DOHH2 (cell line): Measurements from ENCODE around the gene MAP2K7.

Experiments used
- H3F3A ChIP-seq: fragments of 200-600 bp; sonication (generic), shearing (Covaris generic); 2 replicates; pipeline ENCODE4 v1.6.0; 2016; ENCODE audit warnings: antibody characterized with exemption, mild to moderate bottlenecking; ENCODE audit not compliant: control insufficient read depth, insufficient read depth
- H3K27ac ChIP-seq: fragments of 200-600 bp; sonication (generic); 2 replicates; pipeline ENCODE4 v1.5.1; 2014; ENCODE audit warnings: low read depth, mild to moderate bottlenecking, low read length, moderate library complexity
- H3K27me3 ChIP-seq: fragments of 200-600 bp; sonication (generic); 2 replicates; pipeline ENCODE4 v1.6.1; 2014; ENCODE audit warnings: mild to moderate bottlenecking, low read length, mixed read lengths; ENCODE audit not compliant: control insufficient read depth
- H3K36me3 ChIP-seq: fragments of 200-600 bp; sonication (generic); 2 replicates; pipeline ENCODE4 v1.6.1; 2014; ENCODE audit warnings: mild to moderate bottlenecking, low read length, moderate library complexity, mixed read lengths; ENCODE audit not compliant: control insufficient read depth
- H3K4me1 ChIP-seq: fragments of 200-600 bp; sonication (generic); 2 replicates; pipeline ENCODE4 v1.6.1; 2014; ENCODE audit warnings: mild to moderate bottlenecking, low read length, mixed read lengths; ENCODE audit not compliant: control insufficient read depth
- H3K4me2 ChIP-seq: fragments of 200-600 bp; sonication (generic); 2 replicates; pipeline ENCODE4 v1.6.0; 2014; ENCODE audit warnings: mild to moderate bottlenecking, low read length, moderate library complexity
- H3K4me3 ChIP-seq: fragments of 200-600 bp; sonication (generic); 2 replicates; pipeline ENCODE4 v1.5.1; 2014; ENCODE audit warnings: mild to moderate bottlenecking, low read length, mixed read lengths
- H3K79me2 ChIP-seq: fragments of 200-600 bp; sonication (generic); 2 replicates; pipeline ENCODE4 v1.6.1; 2014; ENCODE audit warnings: mild to moderate bottlenecking, low read length, mixed read lengths; ENCODE audit not compliant: control insufficient read depth
- H3K9me2 ChIP-seq: fragments of 200-600 bp; sonication (generic); replicated peaks from 2 replicates; pipeline ENCODE4 v1.6.1; 2014; ENCODE audit warnings: mild to moderate bottlenecking, low read length, mixed read lengths; ENCODE audit not compliant: control insufficient read depth
- H3K9me3 ChIP-seq: fragments of 200-600 bp; sonication (generic); 2 replicates; pipeline ENCODE4 v1.6.1; 2014; ENCODE audit warnings: antibody characterized with exemption, low read length, mixed read lengths; ENCODE audit not compliant: control insufficient read depth, insufficient read depth
- H4K20me1 ChIP-seq: fragments of 200-600 bp; sonication (generic); 2 replicates; pipeline ENCODE4 v1.6.0; 2014; ENCODE audit warnings: low read depth, mild to moderate bottlenecking, antibody characterized with exemption, low read length, moderate library complexity; ENCODE audit not compliant: control insufficient read depth, insufficient read depth
- CTCF ChIP-seq: fragments of 200-600 bp; sonication (generic); IDR thresholded peaks from one replicate; pipeline ENCODE4 v1.5.1; 2014; ENCODE audit warnings: antibody characterized with exemption, mild to moderate bottlenecking, low read depth, low read length; ENCODE audit not compliant: poor library complexity, severe bottlenecking
- EZH2phosphoT487 ChIP-seq: fragments of 200-600 bp; sonication (generic); IDR thresholded peaks from 2 replicates; pipeline ENCODE4 v1.6.1; 2017; ENCODE audit warnings: borderline replicate concordance, mild to moderate bottlenecking, antibody characterized with exemption, low read length, moderate library complexity, mixed read lengths

Gene MAP2K7

GRCh38 chr19:7894612-7895309 is 8.9 kb upstream of the MAP2K7 start:
- H3K9me3 ChIP-seq, result no peaks in the 10 kb centered on the region
- H3K4me1 ChIP-seq, result peaks cover 3% of the 10 kb centered on the region; the same call in 1 of the 2 replicates
- H3K79me2 ChIP-seq, result no peaks in the 10 kb centered on the region
- TF ChIP-seq EZH2phosphoT487 (no peak), CTCF (no peak)
- H3K27me3 ChIP-seq, result no peaks in the 10 kb centered on the region
- H3K36me3 ChIP-seq, result no peaks in the 10 kb centered on the region
- H3F3A ChIP-seq, result no peaks in the 10 kb centered on the region
- no peak overlapping the region for H3K4me2 ChIP-seq
- no peaks in the 10 kb centered on the region for H4K20me1 ChIP-seq
- no peaks in the 10 kb centered on the region for H3K9me2 ChIP-seq
- H3K27ac ChIP-seq, result no peak overlapping the region
- no peak overlapping the region for H3K4me3 ChIP-seq

- peaks cover 3% of the 10 kb centered on the region; the same call in 1 of the 2 replicates for H3K4me1 ChIP-seq
- H3K27ac ChIP-seq, result no peak overlapping the region
- no peak overlapping the region for H3K4me3 ChIP-seq
- no peak for TF ChIP-seq EZH2phosphoT487
- no peak for TF ChIP-seq CTCF
- H3K27me3 ChIP-seq, result no peaks in the 10 kb centered on the region
- H3K9me3 ChIP-seq, result no peaks in the 10 kb centered on the region
- no peaks in the 10 kb centered on the region for H4K20me1 ChIP-seq
- no peaks in the 10 kb centered on the region for H3K36me3 ChIP-seq
- no peaks in the 10 kb centered on the region for H3K79me2 ChIP-seq
- H3F3A ChIP-seq, result no peaks in the 10 kb centered on the region
- no peak overlapping the region for H3K4me2 ChIP-seq
- no peaks in the 10 kb centered on the region for H3K9me2 ChIP-seq
Observed at GRCh38 chr19:7895565-7895964, 8.1 kb upstream of the MAP2K7 start.

GRCh38 chr19:7897292-7897691 is 6.4 kb upstream of the MAP2K7 start:
- H3K27ac ChIP-seq, result no peak overlapping the region
- no peaks in the 10 kb centered on the region for H4K20me1 ChIP-seq
- no peak overlapping the region for H3K4me3 ChIP-seq
- no peaks in the 10 kb centered on the region for H3K79me2 ChIP-seq
- no peaks in the 10 kb centered on the region for H3K36me3 ChIP-seq
- H3K4me2 ChIP-seq, result no peak overlapping the region
- H3K9me2 ChIP-seq, result no peaks in the 10 kb centered on the region
- H3F3A ChIP-seq, result no peaks in the 10 kb centered on the region
- peaks cover 3% of the 10 kb centered on the region for H3K4me1 ChIP-seq
- no peaks in the 10 kb centered on the region for H3K9me3 ChIP-seq
- H3K27me3 ChIP-seq, result no peaks in the 10 kb centered on the region
- TF ChIP-seq CTCF (no peak), EZH2phosphoT487 (no peak)
